ENCODE results near the gene AHCTF1.

AHCTF1 gene

DNA sequence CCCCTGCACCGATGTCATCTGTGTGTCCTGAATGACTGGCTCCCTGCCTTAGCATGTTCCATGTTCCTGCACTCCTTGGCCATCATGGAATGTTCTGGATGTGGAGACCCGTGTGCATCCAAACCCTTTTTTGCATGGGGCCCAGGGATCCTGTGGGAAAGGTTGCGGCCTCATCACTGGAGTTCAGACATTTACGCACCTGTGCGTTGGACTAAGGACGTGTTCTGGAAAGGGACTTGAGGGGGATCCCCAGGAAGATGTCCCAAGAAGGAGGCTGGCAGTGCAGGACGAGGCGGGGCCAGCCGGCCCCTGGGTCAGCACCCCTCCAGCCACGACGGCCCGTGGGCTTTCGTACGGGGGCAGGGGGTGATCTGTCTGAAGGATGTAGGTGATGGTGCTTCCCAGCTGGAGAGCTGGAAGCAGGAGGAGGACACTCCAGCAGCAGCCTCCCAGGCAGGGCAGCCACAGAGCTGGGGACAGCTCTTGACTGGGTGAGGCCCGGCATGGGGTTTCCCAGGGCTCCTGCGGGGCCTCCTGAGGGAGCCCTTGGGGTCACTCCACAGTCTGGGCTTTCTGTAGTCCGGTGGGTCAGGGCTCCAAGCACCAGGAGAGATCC lies 140.3 kb downstream of the AHCTF1 start:
- no peak overlapping the region for H3K27ac ChIP-seq (ENCODE audit: low read depth, low read length, severe bottlenecking)
- peaks cover 9% of the 10 kb centered on the region for H3K4me1 ChIP-seq (ENCODE audit: control insufficient read depth, insufficient read depth, low read length, poor library complexity, severe bottlenecking)
- no peak overlapping the region for H3K4me3 ChIP-seq (ENCODE audit: extremely low read depth, insufficient read depth, low read length, poor library complexity, severe bottlenecking)
- 90 to 91% methylated on average over 17 of the region's 17 CpGs for WGBS, 2 experiments (ENCODE audit: insufficient coverage in 2 of 2)
- no peaks in the 10 kb centered on the region for H3K9me3 ChIP-seq (ENCODE audit: control insufficient read depth, low read length)
- H3K36me3 ChIP-seq (ENCODE audit: control insufficient read depth, insufficient read depth, low read length), result no peaks in the 10 kb centered on the region

DNA sequence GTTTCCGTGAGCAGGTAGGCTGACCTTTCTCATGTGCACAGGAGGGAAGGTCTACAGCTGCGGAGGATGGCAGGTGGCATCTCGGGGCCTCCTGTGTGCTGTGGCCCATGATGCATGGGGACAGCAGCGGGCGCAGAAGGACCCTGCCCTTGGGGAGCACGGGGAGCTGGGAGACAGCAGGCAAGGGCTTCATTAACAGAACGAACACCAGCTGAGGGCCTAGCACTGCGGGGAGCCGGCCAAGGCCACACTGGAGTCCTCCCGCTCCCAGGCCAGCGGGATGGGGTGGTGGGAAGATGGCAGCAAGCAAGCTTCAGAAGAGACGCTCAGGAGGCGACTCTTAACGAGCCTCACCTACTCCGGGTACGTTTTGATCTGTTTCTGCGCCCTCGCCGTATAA lies 140.9 kb downstream of the AHCTF1 start:
- H3K36me3 ChIP-seq (ENCODE audit: control insufficient read depth, insufficient read depth, low read length), result no peaks in the 10 kb centered on the region
- no peaks in the 10 kb centered on the region for H3K9me3 ChIP-seq (ENCODE audit: control insufficient read depth, low read length)
- H3K4me1 ChIP-seq (ENCODE audit: control insufficient read depth, insufficient read depth, low read length, poor library complexity, severe bottlenecking), result peaks cover 9% of the 10 kb centered on the region
- H3K4me3 ChIP-seq (ENCODE audit: extremely low read depth, insufficient read depth, low read length, poor library complexity, severe bottlenecking), result no peak overlapping the region
- 93 to 94% methylated on average over 15 to 19 of the region's 19 CpGs for WGBS, 2 experiments (ENCODE audit: insufficient coverage in 2 of 2)
- H3K27ac ChIP-seq (ENCODE audit: low read depth, low read length, severe bottlenecking), result no peak overlapping the region

DNA sequence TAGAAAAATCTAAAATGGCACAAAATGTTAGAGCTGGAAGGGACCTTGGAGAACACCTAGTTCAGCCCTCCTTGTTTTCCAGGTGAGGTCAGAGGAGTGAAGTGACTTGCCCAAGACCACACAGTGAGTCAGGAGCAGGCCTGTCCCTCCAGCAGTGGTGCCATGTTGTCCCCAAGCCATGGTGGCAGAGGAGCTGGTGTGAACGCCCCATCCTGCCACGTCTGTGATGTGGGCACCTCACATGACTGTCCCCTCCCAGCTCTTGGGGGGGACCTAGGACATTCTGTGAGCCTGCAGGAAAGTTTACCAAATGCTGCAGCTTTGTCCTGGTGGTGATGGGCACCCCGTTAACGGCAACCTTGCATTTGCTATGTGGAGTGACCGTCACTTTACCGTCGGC lies 141.4 kb downstream of the AHCTF1 start:
- Histone ChIP-seq H3K9me3 (ENCODE audit: control insufficient read depth, low read length) (no peaks in the 10 kb centered on the region), H3K36me3 (ENCODE audit: control insufficient read depth, insufficient read depth, low read length) (no peaks in the 10 kb centered on the region)

DNA sequence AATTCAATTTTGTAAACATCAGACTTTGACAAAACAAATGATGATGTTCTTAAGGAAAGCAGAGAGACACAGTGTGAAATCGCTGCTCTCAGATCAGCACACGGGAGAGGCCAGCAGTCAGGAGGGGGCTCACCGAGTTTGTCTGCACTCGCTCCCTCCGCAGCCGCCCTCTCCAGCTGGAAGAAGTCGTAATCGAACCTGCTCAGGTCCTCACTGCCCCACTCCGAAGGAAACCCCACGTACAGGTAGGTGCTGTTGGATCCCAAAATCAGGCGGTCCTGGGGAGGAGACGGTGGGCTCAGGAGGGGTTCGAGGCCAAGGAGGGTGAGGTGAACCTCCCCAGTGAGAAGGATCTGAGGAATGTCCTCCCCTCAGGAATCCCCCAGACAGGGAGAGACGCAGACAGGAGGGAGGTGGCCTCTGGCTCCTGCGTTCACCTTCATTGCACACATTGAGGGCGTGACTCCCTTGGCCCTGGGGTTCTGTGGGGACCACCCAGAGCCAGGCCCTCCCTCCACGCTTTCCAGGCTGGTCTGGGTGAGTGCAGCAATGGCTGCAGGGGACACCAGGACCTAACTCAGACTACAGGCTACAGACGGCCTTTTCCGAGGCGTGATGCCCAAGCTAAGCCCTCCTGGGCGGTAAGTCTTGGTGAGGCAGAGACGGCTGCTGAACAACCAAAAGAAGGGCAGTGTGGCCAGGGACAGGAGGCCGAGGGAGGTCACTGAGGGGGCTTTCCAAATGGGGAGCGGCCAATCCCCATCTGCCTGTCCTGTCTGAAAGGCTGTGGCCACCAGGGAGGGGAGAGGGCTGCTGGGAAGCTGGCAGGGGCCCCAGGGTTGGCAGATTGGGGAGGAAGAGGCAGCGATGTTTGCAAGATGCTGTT lies 142.1 kb downstream of the AHCTF1 start:
- Histone ChIP-seq H3K4me3 (ENCODE audit: extremely low read depth, insufficient read depth, low read length, poor library complexity, severe bottlenecking) (no peak overlapping the region), H3K4me1 (ENCODE audit: control insufficient read depth, insufficient read depth, low read length, poor library complexity, severe bottlenecking) (peaks cover 7% of the 10 kb centered on the region), H3K9me3 (ENCODE audit: control insufficient read depth, low read length) (no peaks in the 10 kb centered on the region), H3K27ac (ENCODE audit: low read depth, low read length, severe bottlenecking) (no peak overlapping the region), H3K36me3 (ENCODE audit: control insufficient read depth, insufficient read depth, low read length) (no peaks in the 10 kb centered on the region)
- 82 to 83% methylated on average over 22 to 23 of the region's 25 CpGs for WGBS, 2 experiments (ENCODE audit: insufficient coverage in 2 of 2)

More for the DNA sequence above, 141.4 kb downstream of the AHCTF1 start:
- peaks cover 9% of the 10 kb centered on the region for H3K4me1 ChIP-seq (ENCODE audit: control insufficient read depth, insufficient read depth, low read length, poor library complexity, severe bottlenecking)
- 92 to 96% methylated on average over 7 of the region's 7 CpGs for WGBS, 2 experiments (ENCODE audit: insufficient coverage in 2 of 2)
- H3K4me3 ChIP-seq (ENCODE audit: extremely low read depth, insufficient read depth, low read length, poor library complexity, severe bottlenecking), result no peak overlapping the region
- no peak overlapping the region for H3K27ac ChIP-seq (ENCODE audit: low read depth, low read length, severe bottlenecking)

Measured in mesodermal cell (in vitro differentiated cells).